ENCODE data around the gene PAFAH1B1. TPM values are rescaled to one million over a fixed set of nuclear protein-coding genes. Genes with fewer than 3 reads are reported as not detected.

PAFAH1B1 gene
- total and polyA plus RNA-seq, 2 experiments from 2014 or later: 69.9 to 71.7 TPM

DNA sequence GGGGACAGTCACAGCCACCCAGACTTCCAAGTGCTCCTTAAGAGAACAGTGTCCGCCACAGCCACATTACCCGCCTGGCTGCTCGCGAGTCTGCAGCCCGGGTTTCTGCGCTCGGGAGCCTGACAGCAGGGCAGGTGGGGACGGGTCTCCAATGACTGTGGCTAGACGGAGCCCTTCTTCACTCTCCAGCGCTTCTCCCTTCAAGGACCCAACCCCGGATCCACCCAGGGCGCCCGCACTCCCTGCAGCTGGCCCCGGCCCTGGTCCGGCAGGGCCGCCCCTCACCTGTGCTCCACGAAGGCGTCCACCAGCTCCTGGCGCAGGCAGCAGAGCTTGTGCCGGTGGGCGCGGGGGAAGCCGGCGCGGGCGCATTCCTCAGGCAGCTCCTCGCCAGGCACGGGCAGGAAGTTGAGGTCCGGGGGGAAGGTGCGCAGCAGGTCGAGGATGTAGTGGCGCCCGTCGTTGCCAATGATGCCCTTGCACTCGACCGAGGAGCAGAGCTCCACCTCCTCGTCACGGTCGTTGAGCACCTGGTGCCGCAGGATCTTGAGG lies 104.2 kb downstream of the PAFAH1B1 start:
- H3K4me2 ChIP-seq: no peak overlapping the region
- H3K27ac ChIP-seq (ENCODE audit: low read depth): no peak overlapping the region
- DNase-seq (ENCODE audit: low spot score) (no peak), ATAC-seq (no peak; the same call in 2 of the 3 replicates)
- no peak overlapping the region for H3K4me3 Mint-ChIP-seq
- peaks cover 4% of the 10 kb centered on the region for H4K20me1 ChIP-seq (replicated peaks; ENCODE audit: insufficient read depth)
- no peak overlapping the region for H2AFZ ChIP-seq
- H3K36me3 Mint-ChIP-seq (ENCODE audit: low read depth): peaks cover 45% of the 10 kb centered on the region
- no peak overlapping the region for H3K27ac Mint-ChIP-seq
- H3K9me2 ChIP-seq (ENCODE audit: insufficient read depth): no peaks in the 10 kb centered on the region
- H3K27me3 Mint-ChIP-seq (ENCODE audit: insufficient read depth, low read depth, poor library complexity): peaks cover 4% of the 10 kb centered on the region
- H3K4me1 Mint-ChIP-seq: no peaks in the 10 kb centered on the region
- no peaks in the 10 kb centered on the region for H3K4me1 ChIP-seq (ENCODE audit: insufficient read depth)
- H3K36me3 ChIP-seq (ENCODE audit: insufficient read depth): no peaks in the 10 kb centered on the region
- no peak overlapping the region for H3K4me3 ChIP-seq
- no peaks in the 10 kb centered on the region for H3F3A ChIP-seq (replicated peaks; ENCODE audit: low read depth)
- no peak for TF ChIP-seq POLR2AphosphoS5 (IDR thresholded peaks at IDR 0.05; ENCODE audit: low read depth)
- TF ChIP-seq NANOG (IDR thresholded peaks at IDR 0.05; ENCODE audit: borderline replicate concordance): no peak
- TF ChIP-seq, protein P1, sequence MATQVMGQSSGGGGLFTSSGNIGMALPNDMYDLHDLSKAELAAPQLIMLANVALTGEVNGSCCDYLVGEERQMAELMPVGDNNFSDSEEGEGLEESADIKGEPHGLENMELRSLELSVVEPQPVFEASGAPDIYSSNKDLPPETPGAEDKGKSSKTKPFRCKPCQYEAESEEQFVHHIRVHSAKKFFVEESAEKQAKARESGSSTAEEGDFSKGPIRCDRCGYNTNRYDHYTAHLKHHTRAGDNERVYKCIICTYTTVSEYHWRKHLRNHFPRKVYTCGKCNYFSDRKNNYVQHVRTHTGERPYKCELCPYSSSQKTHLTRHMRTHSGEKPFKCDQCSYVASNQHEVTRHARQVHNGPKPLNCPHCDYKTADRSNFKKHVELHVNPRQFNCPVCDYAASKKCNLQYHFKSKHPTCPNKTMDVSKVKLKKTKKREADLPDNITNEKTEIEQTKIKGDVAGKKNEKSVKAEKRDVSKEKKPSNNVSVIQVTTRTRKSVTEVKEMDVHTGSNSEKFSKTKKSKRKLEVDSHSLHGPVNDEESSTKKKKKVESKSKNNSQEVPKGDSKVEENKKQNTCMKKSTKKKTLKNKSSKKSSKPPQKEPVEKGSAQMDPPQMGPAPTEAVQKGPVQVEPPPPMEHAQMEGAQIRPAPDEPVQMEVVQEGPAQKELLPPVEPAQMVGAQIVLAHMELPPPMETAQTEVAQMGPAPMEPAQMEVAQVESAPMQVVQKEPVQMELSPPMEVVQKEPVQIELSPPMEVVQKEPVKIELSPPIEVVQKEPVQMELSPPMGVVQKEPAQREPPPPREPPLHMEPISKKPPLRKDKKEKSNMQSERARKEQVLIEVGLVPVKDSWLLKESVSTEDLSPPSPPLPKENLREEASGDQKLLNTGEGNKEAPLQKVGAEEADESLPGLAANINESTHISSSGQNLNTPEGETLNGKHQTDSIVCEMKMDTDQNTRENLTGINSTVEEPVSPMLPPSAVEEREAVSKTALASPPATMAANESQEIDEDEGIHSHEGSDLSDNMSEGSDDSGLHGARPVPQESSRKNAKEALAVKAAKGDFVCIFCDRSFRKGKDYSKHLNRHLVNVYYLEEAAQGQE (IDR thresholded peaks at IDR 0.05; ENCODE audit: unreplicated experiment): no peak
- TF ChIP-seq ZNF114 (CRISPR knock-in tag; IDR thresholded peaks at IDR 0.05): no peak
- no peak for TF ChIP-seq ZNF331 (CRISPR knock-in tag; IDR thresholded peaks at IDR 0.05; ENCODE audit: low read depth)
- no peak for TF ChIP-seq EZH2phosphoT487 (IDR thresholded peaks at IDR 0.05; ENCODE audit: unreplicated experiment)
- no peak for TF ChIP-seq JUNB (IDR thresholded peaks at IDR 0.05; ENCODE audit: unreplicated experiment)
- TF ChIP-seq, protein P2, sequence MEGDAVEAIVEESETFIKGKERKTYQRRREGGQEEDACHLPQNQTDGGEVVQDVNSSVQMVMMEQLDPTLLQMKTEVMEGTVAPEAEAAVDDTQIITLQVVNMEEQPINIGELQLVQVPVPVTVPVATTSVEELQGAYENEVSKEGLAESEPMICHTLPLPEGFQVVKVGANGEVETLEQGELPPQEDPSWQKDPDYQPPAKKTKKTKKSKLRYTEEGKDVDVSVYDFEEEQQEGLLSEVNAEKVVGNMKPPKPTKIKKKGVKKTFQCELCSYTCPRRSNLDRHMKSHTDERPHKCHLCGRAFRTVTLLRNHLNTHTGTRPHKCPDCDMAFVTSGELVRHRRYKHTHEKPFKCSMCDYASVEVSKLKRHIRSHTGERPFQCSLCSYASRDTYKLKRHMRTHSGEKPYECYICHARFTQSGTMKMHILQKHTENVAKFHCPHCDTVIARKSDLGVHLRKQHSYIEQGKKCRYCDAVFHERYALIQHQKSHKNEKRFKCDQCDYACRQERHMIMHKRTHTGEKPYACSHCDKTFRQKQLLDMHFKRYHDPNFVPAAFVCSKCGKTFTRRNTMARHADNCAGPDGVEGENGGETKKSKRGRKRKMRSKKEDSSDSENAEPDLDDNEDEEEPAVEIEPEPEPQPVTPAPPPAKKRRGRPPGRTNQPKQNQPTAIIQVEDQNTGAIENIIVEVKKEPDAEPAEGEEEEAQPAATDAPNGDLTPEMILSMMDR (conservative IDR thresholded peaks at IDR 0.05; ENCODE audit: low read depth in 2 of 2): no peak
- TF ChIP-seq ETS1 (IDR thresholded peaks at IDR 0.05): no peak
- no peak for TF ChIP-seq STAT1 (IDR thresholded peaks at IDR 0.05; ENCODE audit: unreplicated experiment)
- no peak for TF ChIP-seq ZNF462 (CRISPR knock-in tag; IDR thresholded peaks at IDR 0.05)
- TF ChIP-seq EZH2 (IDR thresholded peaks at IDR 0.05; ENCODE audit: low read depth, unreplicated experiment): no peak
- TF ChIP-seq CREB1 (CRISPR knock-in tag; IDR thresholded peaks at IDR 0.05; ENCODE audit: low read depth): no peak
- H3K9me3 Mint-ChIP-seq: no peaks in the 10 kb centered on the region
- no peaks in the 10 kb centered on the region for H3K27me3 ChIP-seq (ENCODE audit: insufficient read depth)
- H3K79me2 ChIP-seq (replicated peaks; ENCODE audit: insufficient read depth): no peaks in the 10 kb centered on the region

Data from GM23338 (cell line).